GM08714 (cell line): ENCODE measurements around the gene TARBP1.
"Not testable (repeated sequence)": the region's sequence is repeated elsewhere in the genome, so short reads cannot be mapped to it uniquely, and the experiment has no call there.

Source experiments
- H3K4me3 ChIP-seq: fragments of 200-500 bp; sonication (Bioruptor generic); 2 replicates; pipeline ENCODE4 v1.5.1; 2014; ENCODE audit warnings: mild to moderate bottlenecking, low read length, inconsistent platforms
- ZNF274 ChIP-seq: IDR thresholded peaks from 2 replicates; pipeline ENCODE4 v1.6.1; 2012; ENCODE audit warnings: mild to moderate bottlenecking, low read depth, low read length

Gene TARBP1

DNA sequence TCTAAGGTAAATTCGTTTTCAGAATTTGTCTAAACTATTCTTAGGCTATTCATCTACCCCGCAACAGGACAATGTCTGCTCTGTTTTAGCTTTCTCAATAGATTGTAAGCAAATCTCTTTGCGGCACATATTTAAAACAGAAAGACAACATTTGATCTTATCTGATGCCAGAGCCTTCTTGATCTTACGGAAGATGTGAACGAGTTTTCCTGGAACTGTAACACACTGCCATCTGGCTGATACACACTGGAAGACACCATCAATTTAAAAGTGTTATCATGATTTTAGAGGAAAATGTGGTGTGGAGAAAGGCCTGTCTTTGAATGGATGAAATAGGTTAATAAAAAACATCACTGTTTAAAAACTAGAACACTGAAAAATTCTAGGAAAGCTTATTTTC is 69.7 kb downstream of the TARBP1 start:
- H3K4me3 ChIP-seq: no peak overlapping the region
- no peak for TF ChIP-seq ZNF274

DNA sequence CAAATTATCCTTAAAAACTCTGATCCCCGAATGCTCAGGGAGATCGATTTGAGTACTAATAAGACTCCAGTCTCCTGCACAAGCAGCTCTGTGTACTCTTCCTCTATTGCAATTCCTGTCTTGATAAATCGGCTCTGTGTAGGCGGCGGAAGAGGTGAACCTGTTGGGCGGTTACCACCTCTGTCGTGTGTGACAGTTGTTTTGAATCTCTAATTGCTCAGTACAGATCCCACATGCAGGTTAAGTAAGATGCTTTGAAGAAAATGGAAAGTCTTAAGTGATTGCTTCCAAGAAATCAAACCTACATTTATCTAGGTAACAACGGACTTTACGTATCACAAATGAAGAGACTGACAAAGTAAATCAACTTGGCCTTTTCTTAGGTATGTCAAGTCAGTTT is 70.2 kb downstream of the TARBP1 start:
- H3K4me3 ChIP-seq: no peak overlapping the region
- no peak for TF ChIP-seq ZNF274

DNA sequence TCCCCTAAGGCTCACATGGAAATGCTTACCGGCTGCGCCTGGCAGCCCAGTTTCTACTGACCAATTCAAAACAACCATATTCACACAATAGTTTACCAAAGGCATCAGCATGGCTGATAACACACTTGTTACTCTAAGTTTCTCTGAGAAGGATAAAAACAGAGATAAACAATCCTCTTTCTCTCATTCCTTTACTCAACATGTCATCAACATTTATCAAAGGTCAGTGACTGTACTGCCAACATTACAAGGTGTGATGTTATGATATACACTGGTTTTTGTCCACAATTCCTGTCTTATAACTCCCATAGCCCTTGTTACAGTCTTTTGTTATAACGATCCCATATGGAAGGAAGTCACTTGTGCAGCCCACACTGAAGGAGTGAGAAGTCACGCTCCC is 72.1 kb downstream of the TARBP1 start:
- no peak overlapping the region for H3K4me3 ChIP-seq
- no peak for TF ChIP-seq ZNF274

DNA sequence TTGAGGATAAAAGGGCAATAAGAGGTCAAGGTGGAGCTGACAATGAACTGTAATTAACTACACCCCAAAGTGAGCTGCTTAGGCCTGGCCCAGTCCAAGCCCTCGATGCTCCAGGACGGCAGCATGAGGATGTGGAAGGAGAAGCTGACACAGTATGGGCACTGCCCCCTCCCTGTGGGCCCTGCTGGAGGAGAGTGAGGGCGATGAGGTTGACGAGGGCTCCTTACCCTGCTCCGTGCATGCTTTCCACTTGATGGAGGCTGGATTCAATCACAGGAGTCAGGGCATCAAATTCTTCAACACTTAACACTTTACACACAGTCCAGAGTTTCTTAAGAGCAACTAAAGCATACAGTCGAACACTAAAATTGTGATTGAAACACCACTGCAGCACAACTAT is 73.3 kb downstream of the TARBP1 start:
- no peak for TF ChIP-seq ZNF274
- no peak overlapping the region for H3K4me3 ChIP-seq

DNA sequence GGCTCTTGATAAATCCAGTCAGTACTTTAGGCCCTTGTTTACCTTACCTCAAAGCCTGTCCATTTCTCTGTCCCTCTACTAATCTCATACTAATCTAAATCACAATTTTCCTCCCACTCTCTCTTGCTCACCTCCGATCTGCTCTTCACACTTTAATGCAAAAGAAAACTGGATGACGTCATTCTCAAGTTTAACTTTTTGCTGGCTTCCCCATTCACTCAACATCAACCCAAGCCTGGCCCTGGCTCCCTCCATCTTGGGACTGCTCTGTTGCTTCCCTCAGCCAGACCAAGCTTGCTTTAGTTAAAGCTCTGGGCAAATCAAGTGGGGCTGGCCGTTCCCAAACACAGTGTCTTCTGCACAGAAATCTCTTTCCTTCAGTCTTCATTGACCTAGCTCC is 76.0 kb downstream of the TARBP1 start:
- TF ChIP-seq ZNF274: no peak
- H3K4me3 ChIP-seq: no peak overlapping the region

DNA sequence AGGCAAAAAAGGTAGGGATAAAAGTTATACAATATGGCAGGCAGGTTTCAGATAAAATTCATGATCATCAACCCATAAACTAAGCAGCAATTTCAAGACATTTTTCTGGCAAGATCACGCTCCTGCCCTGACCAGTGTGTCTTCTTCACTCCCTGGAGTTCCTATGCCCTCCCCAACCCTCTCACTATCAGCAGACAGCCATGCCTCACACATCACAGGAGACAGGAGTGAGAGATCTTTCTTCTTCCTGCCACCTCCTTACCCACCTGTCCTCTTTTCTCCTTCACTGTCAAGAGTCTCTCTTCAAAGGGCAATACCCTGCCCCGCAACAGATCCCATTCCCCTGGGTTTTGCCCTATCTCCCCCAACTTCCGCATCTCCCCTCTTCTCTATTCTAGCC is 77.3 kb downstream of the TARBP1 start:
- no peak overlapping the region for H3K4me3 ChIP-seq
- no peak for TF ChIP-seq ZNF274

DNA sequence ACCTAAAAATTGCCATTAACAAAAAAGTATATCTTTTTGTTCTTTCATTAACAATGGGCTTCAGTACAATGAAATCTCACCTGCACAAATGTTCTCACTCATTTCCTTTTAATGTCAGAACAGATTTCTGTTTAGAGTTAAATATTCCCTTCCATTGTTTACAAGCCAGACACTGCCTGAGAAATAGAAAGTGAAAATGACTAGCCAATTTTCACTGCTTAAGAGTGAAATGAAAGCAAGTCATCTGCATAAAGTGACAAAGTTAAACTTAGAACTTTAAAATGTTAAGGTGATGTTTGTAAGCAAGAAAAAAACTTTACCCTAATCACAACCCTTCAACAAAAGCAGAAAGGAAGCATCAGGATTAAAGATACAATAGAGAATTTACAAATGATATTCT is 78.2 kb downstream of the TARBP1 start:
- H3K4me3 ChIP-seq: no peak overlapping the region
- TF ChIP-seq ZNF274: no peak

DNA sequence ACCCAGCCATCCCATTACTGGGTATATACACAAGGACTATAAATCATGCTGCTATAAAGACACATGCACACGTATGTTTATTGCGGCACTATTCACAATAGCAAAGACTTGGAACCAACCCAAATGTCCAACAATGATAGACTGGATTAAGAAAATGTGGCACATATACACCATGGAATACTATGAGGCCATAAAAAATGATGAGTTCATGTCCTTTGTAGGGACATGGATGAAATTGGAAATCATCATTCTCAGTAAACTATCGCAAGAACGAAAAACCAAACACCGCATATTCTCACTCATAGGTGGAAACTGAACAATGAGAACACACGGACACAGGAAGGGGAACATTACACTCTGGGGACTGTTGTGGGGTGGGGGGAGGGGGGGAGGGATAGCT is 79.5 kb downstream of the TARBP1 start:
- H3K4me3 ChIP-seq: not testable (repeated sequence)

DNA sequence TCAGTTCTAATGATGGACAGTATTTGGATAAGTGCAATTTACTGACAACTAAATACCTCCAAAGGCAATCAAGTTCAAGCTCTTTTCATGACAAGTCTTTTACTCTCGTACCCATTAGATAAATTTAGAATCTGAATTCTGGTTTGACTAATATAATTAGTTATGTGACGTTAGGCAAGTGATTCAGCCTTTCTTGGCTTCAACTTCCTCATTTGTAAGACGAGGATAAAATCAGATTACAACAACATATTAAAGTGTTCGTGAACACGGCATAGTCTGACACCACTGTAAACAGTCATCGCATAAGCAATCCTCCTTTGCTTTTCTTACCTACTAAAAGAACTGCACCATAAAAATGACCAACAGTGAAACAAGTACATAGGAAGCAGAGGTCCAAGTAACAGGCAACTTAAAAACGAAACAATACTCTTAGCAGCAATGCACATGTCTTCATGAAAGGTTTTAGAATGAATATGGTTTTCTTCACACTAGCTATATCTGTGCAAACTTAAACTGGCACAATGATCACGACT is 80.1 kb downstream of the TARBP1 start:
- TF ChIP-seq ZNF274: no peak
- no peak overlapping the region; the same call in 1 of the 2 replicates for H3K4me3 ChIP-seq

DNA sequence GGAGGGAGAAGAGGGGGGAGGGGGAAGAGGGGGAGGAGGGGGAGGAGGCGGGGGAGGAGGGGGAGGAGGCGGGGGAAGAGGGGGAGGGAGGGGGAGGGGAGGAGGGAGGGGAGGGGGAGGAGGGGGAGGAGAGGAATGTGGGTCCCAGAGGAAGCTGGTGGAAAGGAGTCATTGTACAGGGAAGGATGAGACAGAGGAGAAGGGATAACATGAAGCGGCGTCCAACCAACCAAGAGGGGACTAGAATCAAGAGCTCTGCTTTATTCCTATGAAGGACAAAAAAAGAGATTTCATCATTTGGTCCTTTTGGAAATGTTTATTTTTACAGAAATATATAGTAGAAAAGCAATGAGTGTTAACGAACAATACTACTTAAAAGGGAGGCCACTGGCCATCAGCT is 81.2 kb downstream of the TARBP1 start:
- no peak overlapping the region for H3K4me3 ChIP-seq
- no peak for TF ChIP-seq ZNF274

DNA sequence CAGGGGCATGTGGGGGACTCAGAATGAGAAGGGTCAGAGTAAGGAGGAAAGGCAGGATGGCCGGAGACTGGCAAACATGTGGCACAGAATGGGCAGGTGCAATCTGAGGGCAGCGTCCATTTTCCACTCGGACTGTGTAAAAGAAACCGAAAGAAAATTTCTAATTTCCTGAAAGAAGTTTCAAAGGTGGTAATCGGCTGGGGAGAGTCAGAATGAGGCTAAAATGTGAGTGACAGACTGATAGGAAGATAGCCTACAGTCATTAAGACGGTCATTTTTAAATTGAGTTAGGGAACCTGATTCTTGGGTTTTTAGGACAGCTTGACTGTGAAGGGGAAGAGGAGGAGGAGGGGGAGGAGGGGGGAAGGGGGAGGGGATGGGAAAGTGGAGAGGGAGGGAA is 82.1 kb downstream of the TARBP1 start:
- TF ChIP-seq ZNF274: no peak
- no peak overlapping the region for H3K4me3 ChIP-seq

DNA sequence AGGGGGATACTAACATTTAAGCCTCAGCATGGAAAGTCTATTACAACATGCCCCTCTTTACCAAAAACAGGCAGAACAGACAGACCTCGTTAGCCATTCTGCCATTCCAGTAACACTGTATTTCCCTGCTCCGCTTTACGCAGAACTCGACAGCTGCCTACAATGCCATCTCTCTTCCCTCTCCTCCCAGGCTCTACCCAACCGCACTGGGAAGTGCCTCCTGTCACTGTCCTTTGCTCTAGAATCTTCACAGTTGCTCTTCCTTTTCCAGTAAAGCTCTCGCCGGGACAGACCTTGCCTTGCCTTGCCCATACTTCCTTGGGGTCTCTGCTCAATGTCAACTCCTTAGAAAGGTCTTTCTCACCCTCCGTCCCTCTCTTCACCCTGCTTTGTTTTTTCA is 82.9 kb downstream of the TARBP1 start:
- H3K4me3 ChIP-seq: no peak overlapping the region
- TF ChIP-seq ZNF274: no peak

DNA sequence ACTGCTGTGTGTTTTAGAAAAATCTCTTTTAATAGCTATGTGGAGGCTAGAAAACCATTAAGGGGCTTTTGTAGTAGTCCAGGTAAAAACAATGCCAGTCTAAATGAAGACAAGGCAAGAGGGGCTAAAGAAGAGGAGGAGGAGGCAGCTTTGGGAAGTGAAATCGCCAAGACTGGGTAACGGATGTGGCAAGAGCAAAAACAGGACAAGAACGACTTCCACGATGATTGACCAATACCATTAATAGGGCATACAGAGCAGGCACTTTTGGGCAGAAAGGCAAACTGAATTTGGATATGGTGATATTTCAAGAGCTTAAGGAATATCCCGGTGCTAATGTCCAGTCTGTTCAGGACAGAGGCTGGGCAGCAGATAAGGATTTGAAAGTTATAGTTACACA is 83.7 kb downstream of the TARBP1 start:
- no peak overlapping the region for H3K4me3 ChIP-seq
- no peak for TF ChIP-seq ZNF274

DNA sequence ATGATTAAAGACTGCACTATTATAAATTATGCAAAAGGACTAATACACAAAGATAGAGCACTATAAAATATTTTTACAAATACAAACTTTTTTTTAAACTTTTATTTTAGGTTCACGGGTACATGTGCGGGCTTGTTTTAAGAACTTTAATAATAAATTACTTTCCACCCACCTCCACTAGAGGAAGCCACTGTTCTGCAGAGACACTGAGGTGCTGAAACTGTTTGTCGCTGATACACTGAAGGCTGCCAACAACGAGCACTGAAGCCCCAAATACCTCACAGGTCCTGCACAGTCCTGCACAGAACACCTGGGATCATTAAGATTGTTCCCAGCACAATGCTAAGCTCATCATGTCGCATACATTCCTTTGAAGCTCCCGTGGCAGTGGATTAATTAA is 85.8 kb downstream of the TARBP1 start:
- no peak for TF ChIP-seq ZNF274
- H3K4me3 ChIP-seq: no peak overlapping the region

DNA sequence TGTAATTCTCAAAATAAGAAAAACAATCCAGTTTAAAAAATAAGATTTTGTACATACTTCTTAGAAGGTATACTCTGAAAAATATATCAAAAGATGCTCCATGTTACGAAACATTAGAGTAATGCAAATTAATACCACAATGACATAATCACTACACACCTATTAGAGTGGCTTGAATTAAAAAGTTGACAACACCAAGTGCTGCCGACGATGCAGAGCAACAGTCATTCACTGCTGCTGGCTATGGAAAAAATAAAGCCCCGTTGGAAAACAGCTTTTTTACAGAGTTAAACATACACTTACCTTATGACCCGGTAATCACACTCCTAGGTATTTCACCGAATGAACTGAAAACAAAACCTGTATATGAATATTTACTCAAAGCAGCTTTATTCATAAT is 90.9 kb downstream of the TARBP1 start:
- TF ChIP-seq ZNF274: no peak
- no peak overlapping the region; the same call in 1 of the 2 replicates for H3K4me3 ChIP-seq

DNA sequence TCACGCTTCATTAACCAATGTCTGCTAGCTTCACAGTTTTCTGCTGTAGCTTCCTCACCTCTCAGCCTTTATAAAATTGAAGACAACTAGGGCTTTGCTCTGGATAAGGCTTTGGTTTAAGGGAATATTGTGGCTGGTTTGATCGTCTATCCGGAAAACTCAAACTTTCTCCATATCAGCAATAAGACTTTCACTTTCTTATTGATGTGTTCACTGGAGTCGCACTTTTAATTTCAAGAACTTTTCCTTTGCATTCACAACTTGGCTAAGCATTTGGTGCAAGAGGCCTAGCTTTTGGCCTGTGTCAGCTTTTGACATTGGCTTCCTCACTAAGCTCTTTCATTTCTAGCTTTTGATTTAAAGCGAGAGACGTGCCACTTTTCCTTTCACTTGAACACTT is 92.9 kb downstream of the TARBP1 start:
- no peak for TF ChIP-seq ZNF274

DNA sequence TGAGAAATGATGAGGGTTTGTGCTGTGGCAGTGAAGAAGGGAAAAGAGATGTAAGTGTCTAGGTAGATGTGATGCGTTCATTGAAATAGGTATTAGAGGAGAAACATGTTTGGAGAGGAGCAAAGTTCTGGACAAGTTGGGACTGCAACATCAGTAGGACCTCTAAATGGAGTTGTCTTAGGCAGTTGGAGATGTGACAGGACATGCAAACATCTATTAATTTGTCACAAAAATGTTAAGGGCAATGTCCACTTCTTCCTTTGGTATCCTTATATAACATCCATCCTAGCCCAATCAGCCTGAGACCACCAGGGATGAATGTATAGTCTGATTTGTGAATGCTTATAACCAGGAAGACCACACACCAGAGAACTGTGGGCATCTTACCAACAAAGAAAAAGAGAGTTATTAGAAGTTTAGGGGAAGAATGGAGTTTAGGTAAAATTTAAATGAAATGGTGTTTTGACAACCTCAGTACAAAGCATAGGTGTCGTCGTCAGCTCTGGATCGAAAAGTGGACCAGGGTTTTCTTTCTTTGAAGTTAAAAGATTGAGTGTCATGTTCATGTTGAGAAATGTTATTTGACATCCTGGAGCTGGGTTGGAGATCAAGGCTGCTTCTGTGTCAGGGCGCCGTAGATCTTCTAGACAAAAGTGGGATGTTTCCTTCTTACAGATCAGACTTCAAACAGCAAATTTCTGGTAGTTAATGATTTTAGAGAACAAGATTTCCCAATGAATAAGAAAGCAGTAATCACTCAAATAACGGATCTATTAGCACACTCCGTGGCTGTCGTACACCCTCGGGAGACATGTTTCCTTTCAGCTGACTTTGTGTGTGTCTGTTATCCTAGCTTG is 97.1 kb downstream of the TARBP1 start:
- no peak for TF ChIP-seq ZNF274
- H3K4me3 ChIP-seq: no peak overlapping the region

More for the DNA sequence above, 92.9 kb downstream of the TARBP1 start:
- H3K4me3 ChIP-seq: no peak overlapping the region

DNA sequence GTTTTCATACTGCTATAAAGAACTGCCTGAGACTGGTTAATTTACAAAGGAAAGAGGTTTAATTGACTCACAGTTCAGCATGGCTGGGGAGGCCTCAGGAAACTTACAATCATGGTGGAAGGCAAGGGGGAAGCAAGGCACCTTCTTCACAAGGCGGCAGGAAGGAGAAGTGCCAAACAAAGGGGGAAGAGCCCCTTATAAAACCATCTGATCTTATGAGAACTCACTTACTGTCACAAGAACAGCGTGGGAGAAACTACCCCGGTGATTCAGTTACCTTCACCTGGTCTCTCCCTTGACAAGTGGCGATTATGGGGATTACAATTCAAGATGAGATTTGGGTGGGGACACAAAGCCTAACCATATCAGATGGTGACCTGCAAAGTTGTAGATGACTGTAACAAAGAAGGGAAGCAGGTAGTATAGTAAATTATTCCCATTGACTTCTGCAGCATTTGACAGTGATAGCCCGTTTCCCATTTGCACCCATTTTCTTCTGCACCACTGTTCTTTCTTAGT is 99.3 kb downstream of the TARBP1 start:
- H3K4me3 ChIP-seq: not testable (repeated sequence)
